Parathyroid adenoma (tissue), 2 donors: ENCODE data around the gene CCS.
A peak's percentile ranks its signal among the peaks of the same experiment; 100 is the strongest.

Source experiments
- H2AFZ ChIP-seq: fragments of 300-600 bp; sonication (generic); one replicate; pipeline ENCODE4 v1.7.0; 2017; ENCODE audit warnings: antibody characterized with exemption, mild to moderate bottlenecking
- H3K27ac ChIP-seq: fragments of 300-600 bp; sonication (generic); one replicate; pipeline ENCODE4 v1.7.0; 2017
- H3K27me3 ChIP-seq: fragments of 300-600 bp; sonication (generic); one replicate; pipeline ENCODE4 v1.7.0; 2017; ENCODE audit warnings: low read length; ENCODE audit not compliant: control insufficient read depth, insufficient read depth
- H3K36me3 ChIP-seq: fragments of 300-600 bp; sonication (generic); one replicate; pipeline ENCODE4 v1.7.0; 2017; ENCODE audit warnings: low read length; ENCODE audit not compliant: control insufficient read depth, insufficient read depth
- H3K4me1 ChIP-seq: fragments of 300-600 bp; sonication (generic); one replicate; pipeline ENCODE4 v1.7.0; 2017; ENCODE audit warnings: control low read depth
- H3K4me2 ChIP-seq: fragments of 300-600 bp; sonication (generic); one replicate; pipeline ENCODE4 v1.7.0; 2017; ENCODE audit warnings: low read length
- H3K4me3 ChIP-seq: fragments of 300-600 bp; sonication (generic); one replicate; pipeline ENCODE4 v1.7.0; 2017; ENCODE audit warnings: low read depth, low read length
- H3K79me2 ChIP-seq: fragments of 300-600 bp; sonication (generic); one replicate; pipeline ENCODE4 v1.7.0; 2017; ENCODE audit warnings: control low read depth
- H3K9ac ChIP-seq: fragments of 300-600 bp; sonication (generic); one replicate; pipeline ENCODE4 v1.7.0; 2017; ENCODE audit warnings: mild to moderate bottlenecking
- H3K9me3 ChIP-seq: fragments of 300-600 bp; sonication (generic); one replicate; pipeline ENCODE4 v1.7.0; 2017; ENCODE audit warnings: low read length; ENCODE audit not compliant: control insufficient read depth
- TF ChIP-seq, protein P1 (sequence below): fragments of 300-600 bp; sonication (generic); IDR thresholded peaks from one replicate; pipeline ENCODE4 v1.7.0; 2017; ENCODE audit warnings: antibody characterized with exemption, mild to moderate bottlenecking
- donor health status: primary hyperparathyroidism.

CCS gene

DNA sequence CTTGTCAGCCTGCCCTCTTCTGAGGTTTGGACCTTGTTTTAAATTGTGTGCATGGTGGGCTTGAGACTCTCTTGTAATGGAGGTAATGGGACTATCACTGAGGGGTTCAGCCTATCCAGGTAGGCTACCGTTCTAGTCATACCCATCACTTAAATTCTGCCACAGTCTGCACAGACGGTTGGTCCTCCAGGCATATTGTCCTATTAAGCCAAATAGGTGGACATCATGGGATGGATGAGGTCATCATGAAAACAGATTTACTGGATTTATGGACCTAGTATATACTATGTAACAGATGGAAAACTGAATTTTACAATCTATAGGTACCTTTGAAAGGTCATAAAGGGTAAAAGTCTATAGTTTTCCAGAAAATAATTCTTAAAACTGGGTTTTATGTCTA is 36.4 kb downstream of the CCS start:
- Histone ChIP-seq H3K79me2 (peaks cover 36% of the 10 kb centered on the region), H3K36me3 (no peaks in the 10 kb centered on the region), H3K27ac (no peak overlapping the region)

DNA sequence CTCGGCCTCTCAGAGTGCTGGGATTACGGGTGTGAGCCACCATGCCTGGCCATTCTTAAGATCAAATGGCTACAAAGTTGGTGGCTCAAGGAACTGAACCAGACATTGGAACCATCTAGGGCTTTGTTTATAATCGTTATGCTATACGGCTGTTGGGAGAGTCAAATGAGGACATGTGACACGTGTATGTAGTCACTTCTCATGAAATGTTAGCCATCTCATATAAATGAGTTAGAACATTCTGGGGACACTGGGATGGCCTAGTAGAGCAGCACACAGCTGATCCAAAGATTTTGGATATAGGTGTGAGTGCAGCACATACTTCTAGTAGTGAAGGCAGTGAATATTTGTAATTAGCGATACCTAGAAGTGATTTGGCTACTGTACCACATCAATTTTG is 38.9 kb downstream of the CCS start:
- Histone ChIP-seq H3K79me2 (peaks cover 19% of the 10 kb centered on the region), H2AFZ (no peak overlapping the region), H3K9ac (no peak overlapping the region), H3K36me3 (no peaks in the 10 kb centered on the region), H3K9me3 (no peaks in the 10 kb centered on the region), H3K4me2 (no peak overlapping the region), H3K27ac (peak overlapping the region; percentile 24), H3K27me3 (no peaks in the 10 kb centered on the region), H3K4me3 (no peak overlapping the region), H3K4me1 (peaks cover 4% of the 10 kb centered on the region)
- TF ChIP-seq, protein P1, sequence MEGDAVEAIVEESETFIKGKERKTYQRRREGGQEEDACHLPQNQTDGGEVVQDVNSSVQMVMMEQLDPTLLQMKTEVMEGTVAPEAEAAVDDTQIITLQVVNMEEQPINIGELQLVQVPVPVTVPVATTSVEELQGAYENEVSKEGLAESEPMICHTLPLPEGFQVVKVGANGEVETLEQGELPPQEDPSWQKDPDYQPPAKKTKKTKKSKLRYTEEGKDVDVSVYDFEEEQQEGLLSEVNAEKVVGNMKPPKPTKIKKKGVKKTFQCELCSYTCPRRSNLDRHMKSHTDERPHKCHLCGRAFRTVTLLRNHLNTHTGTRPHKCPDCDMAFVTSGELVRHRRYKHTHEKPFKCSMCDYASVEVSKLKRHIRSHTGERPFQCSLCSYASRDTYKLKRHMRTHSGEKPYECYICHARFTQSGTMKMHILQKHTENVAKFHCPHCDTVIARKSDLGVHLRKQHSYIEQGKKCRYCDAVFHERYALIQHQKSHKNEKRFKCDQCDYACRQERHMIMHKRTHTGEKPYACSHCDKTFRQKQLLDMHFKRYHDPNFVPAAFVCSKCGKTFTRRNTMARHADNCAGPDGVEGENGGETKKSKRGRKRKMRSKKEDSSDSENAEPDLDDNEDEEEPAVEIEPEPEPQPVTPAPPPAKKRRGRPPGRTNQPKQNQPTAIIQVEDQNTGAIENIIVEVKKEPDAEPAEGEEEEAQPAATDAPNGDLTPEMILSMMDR: no peak

More for the DNA sequence above, 36.4 kb downstream of the CCS start:
- no peaks in the 10 kb centered on the region for H3K27me3 ChIP-seq
- H3K4me1 ChIP-seq: peaks cover 4% of the 10 kb centered on the region
- no peak overlapping the region for H2AFZ ChIP-seq
- TF ChIP-seq, protein P1: no peak
- H3K9ac ChIP-seq: no peak overlapping the region
- H3K4me3 ChIP-seq: no peak overlapping the region
- no peak overlapping the region for H3K4me2 ChIP-seq
- no peaks in the 10 kb centered on the region for H3K9me3 ChIP-seq

DNA sequence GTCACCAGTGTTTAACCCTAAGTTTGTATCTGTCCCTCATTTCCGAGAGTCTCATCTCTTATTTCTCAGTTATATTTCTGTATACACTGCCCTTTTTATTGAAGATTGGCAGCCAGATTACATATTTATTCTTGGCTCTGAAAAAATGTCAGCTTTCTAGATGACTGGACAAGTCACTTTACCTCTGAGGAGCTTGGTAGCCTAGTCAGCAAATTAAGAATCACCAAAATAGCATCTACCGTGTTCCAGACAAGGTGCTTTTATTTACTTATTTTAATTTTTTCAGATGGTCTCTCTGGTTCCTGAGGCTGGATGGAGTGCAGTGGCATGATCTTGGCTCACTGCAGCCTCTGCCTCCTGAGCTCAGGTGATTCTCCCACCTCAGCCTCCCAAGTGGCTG is 40.0 kb downstream of the CCS start:
- Histone ChIP-seq H3K9me3 (no peaks in the 10 kb centered on the region), H3K27me3 (no peaks in the 10 kb centered on the region), H3K4me2 (no peak overlapping the region), H3K9ac (no peak overlapping the region), H3K27ac (peak overlapping the region; percentile 15), H3K4me1 (peaks cover 4% of the 10 kb centered on the region), H2AFZ (no peak overlapping the region), H3K79me2 (peaks cover 18% of the 10 kb centered on the region), H3K4me3 (no peak overlapping the region), H3K36me3 (no peaks in the 10 kb centered on the region)
- TF ChIP-seq, protein P1: no peak

DNA sequence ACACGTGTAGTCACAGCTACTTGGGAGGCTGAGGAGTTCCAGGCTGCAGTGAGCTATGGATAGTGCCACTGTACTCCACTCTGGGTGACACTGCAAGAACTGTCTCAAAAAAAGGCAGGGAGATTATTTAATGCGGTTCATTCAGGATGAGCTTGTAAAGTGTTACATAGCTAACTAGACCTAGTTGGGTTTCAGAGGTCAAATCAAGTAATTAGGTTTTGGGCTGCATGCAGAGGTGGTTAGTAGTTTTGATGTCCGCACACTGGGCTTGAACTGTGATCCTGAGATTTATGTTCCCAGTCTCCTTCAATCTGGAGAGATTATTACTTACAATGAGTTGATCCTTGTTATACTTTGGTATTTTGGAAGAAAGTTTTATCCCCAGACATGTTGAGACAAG is 43.4 kb downstream of the CCS start:
- no peak overlapping the region for H3K27ac ChIP-seq
- H3K36me3 ChIP-seq: no peaks in the 10 kb centered on the region
- no peak overlapping the region for H2AFZ ChIP-seq
- H3K79me2 ChIP-seq: peaks cover 28% of the 10 kb centered on the region
- H3K27me3 ChIP-seq: no peaks in the 10 kb centered on the region
- no peaks in the 10 kb centered on the region for H3K9me3 ChIP-seq
- H3K4me1 ChIP-seq: peaks cover 11% of the 10 kb centered on the region
- no peak overlapping the region for H3K4me3 ChIP-seq
- no peak overlapping the region for H3K4me2 ChIP-seq
- TF ChIP-seq, protein P1: no peak
- H3K9ac ChIP-seq: no peak overlapping the region

DNA sequence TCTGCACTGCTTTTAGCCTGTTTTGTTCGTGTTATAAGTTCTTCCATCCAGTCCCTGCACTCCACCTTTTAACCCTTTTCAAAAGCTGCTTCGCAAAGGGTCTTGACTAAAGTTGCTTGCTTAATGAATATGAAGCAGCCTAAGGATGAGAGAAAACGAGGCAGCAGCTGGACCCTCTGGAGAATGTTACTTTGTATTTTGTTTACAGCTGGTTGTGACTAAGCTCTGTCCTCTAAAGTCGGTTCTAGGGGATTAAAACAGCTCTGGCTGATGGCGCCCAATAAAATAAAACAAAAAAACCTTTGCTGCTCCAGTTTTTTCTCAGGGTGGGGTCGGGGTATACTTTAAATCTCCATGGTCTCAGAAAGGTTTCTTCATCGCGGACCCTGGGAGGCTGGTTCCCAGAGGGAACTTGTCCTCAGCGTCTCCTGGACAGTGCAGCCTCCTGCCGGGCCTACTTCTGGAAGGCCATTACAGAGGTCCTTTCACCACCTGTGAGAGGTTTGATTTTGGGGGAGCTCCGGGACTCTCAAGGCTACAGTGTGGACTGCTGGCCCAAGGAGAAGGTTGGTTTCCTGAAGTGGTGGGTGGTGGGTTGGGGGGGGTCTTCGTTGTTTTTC is 44.7 kb downstream of the CCS start:
- H3K9ac ChIP-seq: no peak overlapping the region
- H3K27ac ChIP-seq: peak overlapping the region; percentile 63
- peak overlapping the region; percentile 49 for H3K4me3 ChIP-seq
- peaks cover 8% of the 10 kb centered on the region for H3K4me1 ChIP-seq
- H2AFZ ChIP-seq: peak overlapping the region; percentile 68
- peak overlapping the region; percentile 84 for H3K4me2 ChIP-seq
- no peaks in the 10 kb centered on the region for H3K36me3 ChIP-seq
- H3K9me3 ChIP-seq: no peaks in the 10 kb centered on the region
- peaks cover 31% of the 10 kb centered on the region for H3K79me2 ChIP-seq
- H3K27me3 ChIP-seq: no peaks in the 10 kb centered on the region
- TF ChIP-seq, protein P1: no peak
